GM18951 (cell line): Measurements from ENCODE around the gene H1-8.

Experiments
- POLR2A ChIP-seq: IDR thresholded peaks from 4 replicates; pipeline ENCODE4 v1.6.1; 2011; ENCODE audit warnings: mild to moderate bottlenecking; ENCODE audit not compliant: insufficient read length, insufficient read depth; ENCODE audit errors: extremely low read depth
- in situ Hi-C: fragments of 300-500 bp; cut with MboI; formaldehyde crosslinking; loops from one replicate; pipeline ENCODE4 v1.12.0; 2022; ENCODE audit warnings: low sequenced_read_pairs, mixed read lengths, inconsistent platforms; ENCODE audit not compliant: unreplicated experiment

Gene H1-8

GRCh38 chr3:129594409-129594808, 51.4 kb downstream of the H1-8 start:
- in situ Hi-C loops: no loop called here

GRCh38 chr3:129594907-129595390, 52.0 kb downstream of the H1-8 start:
- TF ChIP-seq POLR2A: no peak
- in situ Hi-C loops: no loop called here

More at GRCh38 chr3:129594409-129594808, 51.4 kb downstream of the H1-8 start:
- TF ChIP-seq POLR2A: no peak

- TF ChIP-seq POLR2A: no peak
- in situ Hi-C loops: no loop called here
These were observed 52.7 kb downstream of the H1-8 start for GRCh38 chr3:129595544-129596193.

GRCh38 chr3:129596194-129597086, 53.5 kb downstream of the H1-8 start:
- in situ Hi-C loops: no loop called here
- TF ChIP-seq POLR2A: no peak

- in situ Hi-C loops: no loop called here
- no peak for TF ChIP-seq POLR2A
These were observed 54.4 kb downstream of the H1-8 start for GRCh38 chr3:129597087-129597999.

GRCh38 chr3:129598000-129598381, 55.0 kb downstream of the H1-8 start:
- in situ Hi-C loops: no loop called here
- no peak for TF ChIP-seq POLR2A

- in situ Hi-C loops: no loop called here
- no peak for TF ChIP-seq POLR2A
These were observed 55.5 kb downstream of the H1-8 start for GRCh38 chr3:129598484-129598883.

GRCh38 chr3:129599073-129599472, 56.1 kb downstream of the H1-8 start:
- in situ Hi-C loops: no loop called here

GRCh38 chr3:129599607-129600006, 56.6 kb downstream of the H1-8 start:
- in situ Hi-C loops: no loop called here
- no peak for TF ChIP-seq POLR2A

More at GRCh38 chr3:129599073-129599472, 56.1 kb downstream of the H1-8 start:
- TF ChIP-seq POLR2A: no peak

GRCh38 chr3:129600348-129600747, 57.4 kb downstream of the H1-8 start:
- in situ Hi-C loops: no loop called here
- TF ChIP-seq POLR2A: no peak
